Measurements from ENCODE around the gene ANXA5.
"Not testable (repeated sequence)": the region's sequence is repeated elsewhere in the genome, so short reads cannot be mapped to it uniquely, and the experiment has no call there.

Gene ANXA5

DNA sequence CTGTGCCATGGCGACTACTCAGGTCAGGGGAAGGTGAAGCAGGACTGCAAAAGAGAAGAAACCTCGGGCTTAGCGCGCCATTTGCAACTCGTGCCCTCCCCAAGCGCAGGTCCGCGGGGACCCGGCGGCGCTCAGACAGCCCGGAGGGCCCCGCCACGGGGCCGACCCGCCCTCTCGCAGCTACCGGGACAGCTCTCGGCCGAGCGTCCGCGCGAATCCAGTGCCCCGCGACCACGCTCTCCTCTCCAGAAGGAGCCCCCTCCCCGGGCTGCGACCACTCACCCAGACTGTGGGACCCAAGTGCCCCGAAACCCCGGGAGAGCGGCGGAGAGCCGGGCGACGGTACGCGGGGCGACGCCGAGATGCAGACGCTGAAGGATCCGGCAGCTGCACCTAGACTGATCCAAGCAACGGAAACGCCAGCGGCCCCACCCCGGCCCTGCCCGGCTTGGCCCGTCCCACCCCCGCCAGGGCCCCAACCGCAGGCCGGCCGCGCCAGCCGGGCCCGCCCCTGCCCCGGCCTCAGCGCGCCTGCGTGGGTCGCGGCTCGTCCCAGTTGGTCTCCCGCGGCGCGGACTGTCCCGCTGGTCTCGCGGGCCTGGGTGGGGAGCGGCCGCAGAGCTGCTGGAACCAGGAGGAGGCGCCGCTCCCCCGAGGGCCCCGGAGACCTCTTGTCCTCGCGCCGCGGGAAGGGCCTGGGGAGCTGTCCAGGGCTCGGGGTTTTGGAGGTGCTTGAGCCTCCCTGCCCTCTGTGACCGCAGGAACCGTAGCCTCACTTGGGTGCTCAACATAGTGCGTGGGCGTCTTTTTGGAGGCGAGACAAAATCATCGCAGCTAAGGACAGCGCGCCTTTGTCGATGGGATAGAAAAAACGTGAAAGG lies at the start of gene ANXA5:
Gene ANXA5 (minus strand): TSS at position 400 of the 881 bp plus-strand sequence. CDS start 391 bp downstream, at position 9.
- peak; percentile 91 for DNase-seq

DNA sequence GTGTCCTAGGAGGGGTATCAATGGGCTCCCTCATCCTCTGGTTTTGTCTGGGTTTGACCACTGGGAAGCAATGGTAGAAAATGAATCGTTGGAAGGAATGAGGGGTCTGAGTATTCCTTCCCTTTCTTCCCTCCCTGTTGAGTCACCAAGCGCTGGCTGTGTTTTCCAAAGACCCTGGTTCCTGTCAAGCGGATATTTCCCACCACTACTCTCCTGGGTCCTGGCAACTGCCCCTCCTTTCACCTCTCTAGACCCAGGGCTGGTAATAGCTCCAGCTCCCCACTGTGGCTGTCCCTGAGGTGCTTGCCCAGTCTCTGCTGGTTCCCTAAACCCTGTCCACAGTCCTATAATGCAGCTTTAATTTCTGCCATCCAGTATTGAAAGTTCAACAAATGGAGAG lies 46.0 kb upstream of the ANXA5 start:
- DNase-seq: no peak

DNA sequence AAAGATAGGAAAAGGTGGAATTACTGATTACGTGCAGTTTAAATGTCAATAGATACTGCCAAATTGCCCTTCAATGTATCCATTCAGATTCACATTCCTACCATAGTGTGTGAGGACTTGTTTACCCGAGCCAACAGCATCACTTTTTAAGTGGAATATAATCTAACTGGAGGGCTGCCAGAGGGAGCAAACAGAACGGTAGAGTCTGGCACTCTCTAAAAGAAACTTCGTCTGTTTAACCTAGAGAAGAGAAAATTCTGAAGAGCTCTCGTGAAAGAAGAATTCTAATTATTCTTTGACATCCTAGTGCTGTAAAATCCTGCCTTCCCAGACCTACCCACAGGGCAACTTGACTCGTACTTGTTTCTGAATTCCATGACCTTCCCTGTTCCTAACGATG lies 45.0 kb upstream of the ANXA5 start:
- no peak for DNase-seq

DNA sequence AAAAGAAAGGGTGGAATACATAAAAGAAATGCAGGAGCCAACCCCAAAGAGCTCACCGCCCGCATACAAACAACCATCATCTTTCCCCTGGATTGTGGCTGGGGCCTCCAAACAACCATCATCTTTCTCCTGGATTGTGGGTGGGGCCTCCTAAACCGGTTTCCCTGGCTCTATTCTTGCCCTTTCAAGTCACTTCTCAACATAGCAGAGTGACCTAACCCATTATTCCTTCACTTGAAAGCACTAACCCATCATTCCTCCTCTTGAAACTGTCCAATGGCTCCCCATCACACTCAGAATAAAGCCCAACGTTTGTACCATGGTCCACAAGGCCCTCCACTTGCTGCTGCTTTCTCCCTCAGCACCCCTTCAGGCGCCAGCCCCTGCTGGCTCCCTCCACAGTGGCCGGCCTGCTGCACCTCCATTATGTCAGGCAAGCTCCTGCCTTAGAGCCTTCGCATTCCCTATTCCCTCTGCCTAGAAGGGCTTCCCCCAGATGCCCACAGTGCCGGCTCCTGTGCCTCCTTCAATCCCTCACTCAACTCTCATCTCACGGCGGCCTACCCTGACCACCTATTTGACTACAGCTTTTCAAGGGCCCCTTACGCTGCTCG lies 44.1 kb upstream of the ANXA5 start:
- DNase-seq: no peak

DNA sequence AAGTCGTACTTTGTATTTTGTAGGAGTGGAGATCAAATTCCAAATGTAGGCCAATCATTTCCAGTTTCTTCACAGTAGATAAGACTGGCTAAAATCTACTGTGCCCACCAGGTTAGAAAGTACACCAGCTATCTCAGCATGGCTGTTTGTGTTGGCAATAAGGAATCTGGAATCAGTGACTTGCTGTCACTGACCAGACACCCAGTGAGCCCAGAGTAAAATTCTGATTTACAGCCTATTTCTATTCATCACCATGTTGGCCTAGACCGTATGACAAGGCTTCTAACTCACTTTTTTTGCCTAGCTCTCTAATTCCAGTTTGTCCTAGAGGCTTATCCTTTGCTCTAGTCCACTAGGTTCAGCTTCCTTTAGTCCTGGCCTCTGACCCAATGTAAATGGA lies 42.8 kb upstream of the ANXA5 start:
- DNase-seq: no peak

DNA sequence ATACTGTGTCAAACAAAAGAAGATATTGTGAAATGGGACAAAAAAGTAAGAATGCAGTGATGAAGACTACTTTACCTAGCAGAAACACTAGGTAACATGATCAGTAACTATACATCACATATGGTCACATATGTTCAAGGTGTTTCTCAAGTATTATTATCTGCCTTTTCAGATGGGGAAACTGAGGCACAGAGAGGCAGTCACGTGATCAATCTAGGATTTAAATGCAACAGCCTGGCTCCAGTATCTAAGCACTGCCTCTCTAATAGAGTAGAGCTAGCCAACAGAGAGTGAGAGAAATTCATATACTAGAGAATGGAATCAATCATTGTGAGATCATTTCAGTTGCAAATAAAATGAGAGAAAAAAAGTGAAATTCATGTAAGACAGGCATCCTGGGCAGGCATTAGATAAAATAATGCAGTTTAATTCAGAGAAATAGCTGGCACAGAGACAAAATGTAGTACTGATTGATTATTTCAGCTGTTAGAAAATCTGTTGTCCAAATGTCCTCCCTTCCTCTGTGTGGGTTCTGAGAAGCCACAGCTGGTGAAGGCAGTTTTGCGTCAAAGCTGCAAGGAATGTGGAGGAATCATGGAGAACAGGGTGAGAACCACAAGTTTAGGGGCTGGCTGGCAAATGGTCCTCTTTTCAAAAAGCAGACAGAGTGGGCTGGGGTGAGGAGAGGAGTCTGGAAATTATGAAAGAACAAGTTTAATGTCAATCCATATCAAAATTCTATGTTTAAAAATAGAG lies 42.2 kb upstream of the ANXA5 start:
- DNase-seq: no peak

DNA sequence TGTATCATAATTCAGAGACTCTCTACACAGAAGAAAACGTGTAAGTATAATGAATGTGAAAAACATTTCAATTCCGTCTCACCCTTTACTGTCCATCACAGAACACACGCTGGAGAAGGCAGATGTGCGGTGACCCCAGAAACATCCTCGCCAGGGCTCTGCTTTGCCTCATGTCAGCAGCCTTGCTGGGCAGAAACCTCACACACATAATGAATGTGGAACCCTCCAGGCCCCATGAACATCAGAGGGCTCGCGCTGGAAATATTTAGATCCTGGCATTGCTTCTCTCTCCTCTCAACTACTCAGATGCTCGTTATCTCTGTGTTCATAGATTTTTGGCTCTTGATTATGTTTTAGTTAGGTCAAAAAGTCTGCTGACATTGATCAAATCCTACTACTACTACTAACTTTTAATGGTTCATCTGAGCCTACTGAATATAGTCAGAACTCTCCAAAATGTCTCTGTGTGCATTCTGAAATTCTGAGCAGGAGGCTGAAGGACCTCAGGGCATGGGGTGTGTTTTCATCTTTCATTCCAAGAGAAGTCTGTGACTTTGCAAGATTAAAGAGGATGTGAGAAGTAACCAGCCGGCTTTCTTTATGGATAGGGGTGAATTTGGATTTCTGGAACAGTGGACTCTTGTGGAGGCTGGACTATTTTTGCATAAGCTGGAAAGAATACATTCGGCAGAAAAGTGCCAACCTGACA lies 41.2 kb upstream of the ANXA5 start:
- DNase-seq: no peak

DNA sequence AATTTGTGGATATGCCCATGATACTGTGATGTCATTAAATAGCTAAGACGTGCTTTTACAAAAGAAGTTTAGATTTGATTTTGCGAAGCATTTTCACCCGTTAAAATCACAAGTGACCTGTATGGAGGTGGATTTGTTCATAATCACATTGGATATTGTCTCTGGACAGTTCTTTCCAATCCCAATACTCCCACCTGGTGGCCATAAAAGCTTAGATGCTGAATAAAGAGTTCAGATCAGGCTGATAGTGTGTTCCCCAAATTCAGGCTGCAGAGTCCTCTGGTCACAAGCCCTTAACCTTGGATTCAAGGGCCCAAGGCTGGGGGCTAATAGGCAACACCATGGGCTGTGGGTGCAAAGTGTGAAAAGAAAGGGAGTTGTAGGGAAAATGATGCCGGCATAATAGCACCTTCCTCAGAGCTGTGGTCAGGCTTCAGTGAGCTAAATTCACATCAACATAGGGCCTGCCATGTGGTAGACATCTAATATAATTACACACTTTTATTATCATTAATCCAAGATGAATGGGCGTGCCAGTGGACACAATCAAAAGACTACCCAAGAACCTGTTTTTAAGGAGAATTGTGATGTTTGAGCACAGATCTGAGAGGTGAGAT lies 40.1 kb upstream of the ANXA5 start:
- peak; percentile 73 for DNase-seq

DNA sequence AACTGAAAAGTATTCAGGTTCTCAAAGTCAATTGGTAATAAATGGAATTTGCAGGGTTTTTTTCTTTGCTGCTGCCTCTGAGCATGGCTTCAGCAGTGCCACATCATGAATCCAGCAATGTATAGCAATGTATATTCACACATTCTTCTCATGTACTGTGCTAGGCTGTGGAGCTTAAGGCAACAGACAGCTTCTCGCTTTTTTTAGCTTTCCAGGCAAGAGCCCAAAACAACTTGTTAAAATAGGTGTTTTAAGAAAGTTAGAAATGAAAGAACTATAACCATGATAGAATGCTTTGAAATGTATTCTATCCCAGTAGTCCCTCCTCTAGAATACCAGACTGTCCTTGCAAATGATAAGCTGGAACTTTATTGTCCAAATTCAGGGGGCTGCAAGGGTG lies 37.8 kb upstream of the ANXA5 start:
- DNase-seq: no peak

DNA sequence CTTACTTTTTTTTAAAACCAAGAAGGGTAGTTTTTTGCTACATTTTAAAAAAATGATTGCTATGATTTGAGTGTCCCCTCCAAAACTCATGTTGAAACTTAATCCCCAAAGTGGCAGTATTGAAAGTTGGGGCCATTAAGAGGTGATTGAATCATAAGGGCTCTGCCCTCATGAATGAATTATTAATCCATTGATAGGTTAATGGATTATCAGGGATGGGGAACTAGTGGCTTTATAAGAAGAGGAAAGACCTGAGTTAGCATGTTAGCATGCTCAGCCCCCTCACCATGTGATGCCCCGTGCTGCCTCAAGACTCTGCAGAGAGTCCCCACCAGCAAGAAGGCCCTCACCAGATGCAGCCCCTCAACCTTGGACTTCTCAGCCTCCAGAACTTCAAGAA lies 37.2 kb upstream of the ANXA5 start:
- DNase-seq: no peak

DNA sequence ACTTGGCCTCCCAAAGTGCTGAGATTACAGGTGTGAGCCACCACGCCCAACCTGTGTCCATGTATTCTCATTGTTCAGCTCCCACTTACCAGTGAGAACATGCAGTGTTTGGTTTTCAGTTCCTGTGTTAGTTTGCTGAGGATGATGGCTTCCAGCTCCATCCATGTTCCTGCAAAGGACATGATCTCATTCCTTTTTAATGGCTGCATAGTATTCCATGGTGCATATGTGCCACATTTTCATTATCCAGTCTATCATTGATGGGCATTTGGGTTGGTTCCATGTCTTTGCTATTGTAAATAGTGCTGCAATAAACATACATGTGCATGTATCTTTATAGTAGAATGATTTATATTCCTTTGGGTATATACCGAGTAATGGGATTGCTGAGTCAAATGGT lies 33.0 kb upstream of the ANXA5 start:
- DNase-seq: not testable (repeated sequence)

DNA sequence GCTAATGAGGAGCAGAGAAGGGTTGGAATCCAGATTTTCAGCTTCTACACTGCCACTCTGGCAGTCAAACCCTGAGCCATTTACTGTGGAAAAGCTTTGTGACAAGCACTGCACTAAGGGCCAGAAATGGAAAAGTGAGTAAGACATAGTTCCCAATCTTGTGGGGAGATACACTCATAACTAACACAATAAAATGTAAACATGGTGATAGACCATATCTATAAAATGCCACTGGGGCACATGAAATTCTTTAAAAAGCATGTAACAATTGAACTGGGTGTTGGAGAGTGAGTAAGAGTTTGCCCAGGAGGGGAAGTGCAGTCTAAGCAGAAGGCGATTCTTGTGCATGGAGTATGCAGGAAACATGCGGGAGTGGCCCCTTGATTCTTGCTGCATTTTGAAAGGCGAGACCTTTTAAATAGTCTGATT lies 32.0 kb upstream of the ANXA5 start:
- DNase-seq: no peak

DNA sequence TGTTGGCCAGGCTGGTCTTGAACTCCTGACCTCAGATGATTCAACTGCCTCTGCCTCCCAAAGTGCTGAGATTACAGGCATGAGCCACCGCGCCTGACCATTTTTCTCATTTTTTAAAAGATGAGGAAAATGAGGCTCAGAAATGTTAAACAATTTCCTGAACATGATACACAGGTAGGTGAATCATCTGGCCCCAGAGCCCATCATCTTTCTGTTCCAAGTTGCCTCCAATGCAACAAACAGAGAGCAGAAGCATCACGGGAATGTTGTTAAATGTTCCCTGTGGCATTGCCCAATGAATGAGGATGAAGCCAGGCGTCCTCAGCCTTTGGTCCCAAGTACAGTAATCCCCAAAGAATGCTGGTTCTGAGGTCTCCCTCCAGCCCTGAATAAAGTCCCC lies 31.3 kb upstream of the ANXA5 start:
- no peak for DNase-seq

DNA sequence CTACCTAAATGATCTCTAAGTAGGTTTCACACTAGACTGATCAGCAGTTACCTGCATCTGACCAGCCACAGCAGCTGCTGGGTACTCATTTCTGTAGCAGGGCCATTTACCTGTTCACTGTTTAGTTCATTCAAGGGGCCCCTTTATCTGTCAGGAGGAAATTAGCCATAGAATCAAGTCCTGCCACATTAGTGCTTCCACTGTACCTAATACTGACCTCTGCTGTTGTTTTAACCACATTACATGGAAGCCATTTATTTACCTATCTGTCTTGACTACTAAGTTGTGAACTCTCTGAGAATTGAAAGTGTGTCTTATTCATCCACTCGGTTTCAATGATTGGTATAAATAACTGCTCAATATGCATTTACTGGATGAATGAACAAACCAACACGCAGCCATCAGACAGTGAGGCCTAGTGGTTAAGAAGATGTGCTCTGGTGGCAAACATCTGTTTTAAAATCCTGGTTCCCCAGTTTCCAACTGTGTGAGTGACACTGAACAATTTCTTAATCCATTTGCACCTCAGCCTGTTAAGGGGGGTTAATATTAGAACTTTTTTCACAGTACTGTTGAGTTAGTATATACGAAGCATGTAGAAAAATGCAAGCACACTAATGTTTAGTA lies 30.0 kb upstream of the ANXA5 start:
- DNase-seq: peak; percentile 76

DNA sequence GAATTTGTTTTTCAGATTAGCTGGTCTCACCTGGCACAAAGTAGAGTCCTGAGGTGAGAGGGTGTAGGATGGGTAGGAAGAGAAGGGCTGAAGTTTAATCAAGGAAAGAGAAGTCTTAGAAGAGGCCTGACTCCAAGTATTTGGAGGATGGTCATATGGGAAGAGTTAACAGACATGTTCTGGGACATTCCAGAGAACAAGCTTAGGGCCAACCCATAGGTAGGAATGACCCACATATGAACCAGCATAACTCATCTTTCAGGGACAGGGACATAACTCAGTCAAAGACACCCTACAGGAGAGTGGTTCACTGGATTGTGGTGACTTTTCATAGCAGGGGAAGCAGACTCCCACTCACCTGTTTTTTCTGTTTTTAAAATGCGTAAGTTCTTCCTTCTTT lies 27.9 kb upstream of the ANXA5 start:
- no peak for DNase-seq

DNA sequence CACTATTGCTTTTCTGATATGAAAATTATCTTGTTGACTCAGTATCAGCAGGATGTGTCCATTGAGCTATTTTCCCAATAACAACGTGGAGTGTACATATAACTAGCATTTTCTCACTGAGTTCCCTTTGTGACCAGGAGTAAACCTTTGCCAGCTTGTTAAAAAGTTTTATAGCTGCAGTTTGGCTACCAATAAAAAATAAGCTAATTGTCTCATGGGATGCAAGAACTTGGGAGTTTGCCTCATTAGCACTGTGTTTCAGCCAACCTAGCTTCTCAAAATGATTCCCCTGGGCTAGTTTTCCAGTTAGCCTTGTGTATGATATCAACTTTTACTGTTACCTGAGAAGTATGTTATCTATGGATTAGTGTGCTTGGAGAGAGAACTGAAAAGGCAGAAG lies 24.9 kb upstream of the ANXA5 start:
- no peak for DNase-seq

DNA sequence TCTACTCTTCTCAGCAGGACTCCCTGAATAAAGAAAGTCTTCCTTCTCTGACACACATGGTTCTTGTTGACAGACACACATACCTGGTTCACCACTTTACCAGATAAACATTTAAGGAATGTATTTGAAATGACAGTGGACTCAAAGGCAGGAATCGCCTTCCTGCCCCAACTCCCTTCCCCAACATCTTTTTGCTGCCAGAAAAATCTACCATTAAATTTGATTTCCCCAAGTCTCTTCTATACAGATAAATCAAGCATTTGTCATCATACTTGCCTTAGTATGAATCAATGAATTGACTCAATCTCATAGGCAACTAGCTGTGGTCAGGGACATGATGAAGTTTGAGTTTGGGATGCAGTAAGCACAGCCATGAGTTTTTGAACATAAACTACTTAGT lies 23.3 kb upstream of the ANXA5 start:
- DNase-seq: no peak

DNA sequence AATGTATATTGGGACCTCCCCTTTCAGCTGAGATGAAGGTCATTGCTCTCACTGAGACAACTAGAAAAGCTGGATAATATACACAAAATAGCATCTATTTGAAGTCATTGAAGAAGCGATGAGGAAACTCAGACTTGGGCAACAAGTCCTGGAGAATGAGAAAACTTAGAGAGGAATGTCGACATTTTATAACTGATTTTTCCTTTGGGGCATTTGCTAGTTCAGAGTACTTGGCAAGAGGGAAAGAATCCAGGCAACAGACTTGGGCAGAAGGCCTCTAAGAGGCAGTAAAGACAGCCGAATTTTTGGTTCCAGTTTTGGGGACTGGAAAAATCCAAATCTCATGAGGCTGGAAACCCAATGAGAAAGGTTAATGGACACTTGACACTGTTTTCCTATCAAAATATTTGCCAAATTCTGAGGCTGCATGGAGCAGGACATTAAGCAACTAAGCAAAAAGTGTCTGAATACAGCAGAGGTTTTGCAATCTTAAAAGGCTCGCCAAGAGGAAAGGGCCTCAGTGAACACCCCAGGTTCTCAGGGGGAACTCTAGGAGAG lies 21.0 kb upstream of the ANXA5 start:
- DNase-seq: no peak

DNA sequence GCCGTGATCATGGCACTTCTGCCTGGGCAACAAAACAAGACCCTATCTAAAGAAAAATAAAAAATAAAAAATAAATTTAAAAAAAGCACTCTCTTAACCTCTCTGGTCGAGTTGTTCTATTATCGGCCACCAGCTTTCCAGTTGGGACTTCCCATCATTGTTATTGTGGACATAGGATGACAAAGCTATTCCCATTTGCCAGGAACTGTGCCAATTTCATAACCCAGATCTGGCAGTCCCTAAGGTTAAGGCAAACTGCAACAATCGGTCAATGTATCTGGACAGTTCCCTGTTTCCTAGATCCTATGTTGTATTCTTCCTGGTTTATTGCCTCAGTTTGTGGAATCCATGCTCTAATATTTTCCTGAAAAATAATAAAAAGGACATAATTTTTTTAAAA lies 17.8 kb upstream of the ANXA5 start:
- no peak for DNase-seq

DNA sequence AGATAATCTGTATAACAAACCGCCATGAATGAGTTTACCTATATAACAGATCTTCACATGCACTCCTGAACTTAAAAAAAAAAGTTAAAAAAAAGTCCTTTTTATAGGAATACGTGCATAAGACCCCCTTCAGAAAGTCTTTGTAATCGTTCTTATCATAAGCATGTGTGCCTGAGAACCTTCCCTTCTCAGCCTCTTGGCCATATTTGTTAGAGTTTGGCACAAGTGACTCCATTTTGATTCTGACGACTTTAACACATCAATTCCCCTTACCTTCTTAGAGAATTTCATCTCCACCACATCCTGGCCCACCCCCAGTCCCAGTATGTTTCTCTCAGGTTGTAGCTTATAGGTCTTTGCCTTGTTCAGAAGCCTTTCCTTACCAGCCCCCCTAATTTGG lies 16.0 kb upstream of the ANXA5 start:
- no peak for DNase-seq

DNA sequence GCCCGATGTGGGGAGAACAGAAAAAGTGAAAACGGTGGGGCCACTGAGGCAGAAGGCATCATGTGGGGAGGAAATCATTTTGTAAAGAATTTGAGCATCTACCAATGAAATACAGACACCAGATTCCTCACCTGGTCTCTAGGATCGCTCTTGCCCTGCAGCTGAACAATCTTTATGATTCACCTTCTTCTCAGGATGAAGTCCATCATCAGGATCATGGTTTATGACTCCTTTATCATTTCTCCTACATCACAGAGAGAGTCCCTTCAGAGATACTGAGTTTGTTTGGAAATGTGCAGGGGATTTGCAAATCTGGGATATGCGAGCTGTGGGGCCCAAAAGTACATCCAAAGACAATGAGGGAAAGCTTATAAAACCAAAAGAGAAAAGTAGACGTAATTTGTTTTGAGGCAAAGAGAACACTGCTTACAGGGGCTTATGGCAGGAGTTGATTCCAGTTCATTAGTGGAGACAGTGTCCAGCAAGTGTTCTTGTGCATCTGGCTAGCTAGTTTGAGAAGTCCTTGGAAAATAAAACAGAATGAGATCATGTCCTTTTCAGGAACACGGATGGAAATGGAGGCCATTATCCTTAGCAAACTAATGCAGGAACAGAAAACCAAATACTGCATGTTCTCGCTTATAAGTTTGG lies 15.3 kb upstream of the ANXA5 start:
- no peak for DNase-seq
